ENCODE measurements around the gene MPZL1. TPM values are rescaled to one million over a fixed set of nuclear protein-coding genes. Genes with fewer than 3 reads are reported as not detected.

Gene MPZL1
- polyA plus RNA-seq, 2 of the 4 experiments (the other 2 are of a cell fraction) = 92.6 to 178 TPM

- TF ChIP-seq PHF8 (IDR thresholded peaks at IDR 0.05; ENCODE audit: borderline replicate concordance, low read depth) = no peak
- TF ChIP-seq NR3C1 (IDR thresholded peaks at IDR 0.05) = no peak
Measured at GRCh38 chr1:167746013-167746672, 24.4 kb downstream of the MPZL1 start (continued).

GRCh38 chr1:167746988-167747655 lies 25.3 kb downstream of the MPZL1 start:
- ATAC-seq (no peak), FAIRE-seq (no peak), DNase-seq (ENCODE audit: low read depth in 1 of 2, low spot score in 1 of 2) (no peak)
- Histone ChIP-seq H3K4me1 (peaks cover 82% of the 10 kb centered on the region), H3K9me3 (no peaks in the 10 kb centered on the region), H3K4me3 (no peak overlapping the region), H3K4me2 (peak overlapping the region; percentile 8; the same call in 1 of the 3 replicates), H3K27ac (peak overlapping the region in 1 of 2 experiments; percentile 36; a peak in 2 of 6 replicates)
- ChIA-PET POLR2A (no interaction called here), CTCF (no interaction called here)
- TF ChIP-seq CHD4 (IDR thresholded peaks at IDR 0.05; ENCODE audit: borderline replicate concordance) (no peak), PHF8 (IDR thresholded peaks at IDR 0.05; ENCODE audit: borderline replicate concordance, low read depth) (no peak), FOXS1 (CRISPR knock-in tag; IDR thresholded peaks at IDR 0.05) (no peak), HMGXB4 (CRISPR knock-in tag; IDR thresholded peaks at IDR 0.05; ENCODE audit: borderline replicate concordance) (no peak), REST (IDR thresholded peaks at IDR 0.05) (no peak), POLR2AphosphoS2 (conservative IDR thresholded peaks at IDR 0.05; ENCODE audit: low read length) (no peak), MAFK (IDR thresholded peaks at IDR 0.05; ENCODE audit: partially characterized antibody) (no peak), EHF (CRISPR knock-in tag; IDR thresholded peaks at IDR 0.05) (no peak), CBX2 (IDR thresholded peaks at IDR 0.05; ENCODE audit: borderline replicate concordance, low read depth) (no peak), RAD21 (conservative IDR thresholded peaks at IDR 0.05 in 1 of 2, IDR thresholded peaks at IDR 0.05 in 1 of 2) (no peak), RFX5 (IDR thresholded peaks at IDR 0.05) (no peak), TFCP2L1 (CRISPR knock-in tag; IDR thresholded peaks at IDR 0.05) (no peak), ZC3H11A (IDR thresholded peaks at IDR 0.05) (no peak), USF2 (IDR thresholded peaks at IDR 0.05) (no peak), FOSB (CRISPR knock-in tag; IDR thresholded peaks at IDR 0.05) (no peak), MYC (IDR thresholded peaks at IDR 0.05; ENCODE audit: borderline replicate concordance, low read length) (no peak), CEBPB (IDR thresholded peaks at IDR 0.05) (no peak), RCOR1 (IDR thresholded peaks at IDR 0.05; ENCODE audit: low read depth, low read length) (no peak)
- WGBS (ENCODE audit: missing lambda C conversion rate) = 91% methylated on average over 7 of the region's 7 CpGs

Data from A549 (cell line).